H54 (cell line): ENCODE data around the gene CELA2B.
"Not testable (repeated sequence)": the region's sequence is repeated elsewhere in the genome, so short reads cannot be mapped to it uniquely, and the experiment has no call there.

Experiments used
- DNase-seq: peaks from one replicate; pipeline ENCODE4 v3.0.0; 2011; ENCODE audit warnings: low spot score, mixed read lengths; ENCODE audit not compliant: insufficient read length
- FAIRE-seq: peaks from 3 replicates; lab custom pipeline; 2011; peaks lifted over from hg19 to GRCh38; lab: Jason Lieb, UNC
- POLR2A ChIP-seq: IDR thresholded peaks from 2 replicates; pipeline ENCODE4 v1.6.1; 2011; ENCODE audit warnings: low read depth, mild to moderate bottlenecking, low read length

The CELA2B gene

DNA sequence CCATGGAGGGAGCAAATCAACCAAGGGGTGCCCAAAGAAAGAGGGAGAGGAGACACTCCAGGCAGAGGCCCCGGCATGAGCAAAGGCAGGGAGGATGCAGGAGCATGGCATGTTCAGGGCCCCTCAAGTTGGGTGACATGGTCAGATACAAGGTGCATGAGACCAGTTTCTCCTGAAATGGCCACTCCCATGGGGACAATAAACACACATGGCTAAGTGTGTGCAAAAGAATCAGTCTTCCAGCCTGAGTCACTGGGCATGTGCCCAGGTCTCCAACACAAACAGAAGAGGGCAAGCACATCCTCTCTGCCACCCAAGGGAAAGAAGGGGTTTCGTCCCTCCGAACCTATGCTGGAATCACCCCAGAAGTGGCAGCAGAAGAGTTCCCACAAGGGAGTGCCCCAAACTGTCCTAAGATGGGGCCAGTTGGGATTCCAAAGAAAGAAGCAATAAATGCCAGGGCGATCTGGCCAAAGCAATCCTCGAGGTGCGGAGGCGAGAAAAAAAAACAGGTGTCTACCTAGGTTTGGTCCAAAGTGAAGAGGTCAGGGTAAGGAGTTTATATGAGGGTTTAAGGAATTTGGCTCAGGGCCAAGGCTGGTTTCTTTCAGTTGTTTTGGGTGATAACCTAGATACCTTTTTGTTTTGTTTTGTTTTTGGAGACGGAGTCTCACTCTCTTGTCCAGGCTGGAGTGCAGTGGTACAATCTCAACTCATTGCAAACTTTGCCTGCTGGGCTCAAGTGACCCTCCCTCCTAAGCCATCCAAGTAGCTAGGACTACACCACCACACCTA, 34.9 kb downstream of the CELA2B start:
- FAIRE-seq = no peak
- DNase-seq = no peak
- no peak for TF ChIP-seq POLR2A

DNA sequence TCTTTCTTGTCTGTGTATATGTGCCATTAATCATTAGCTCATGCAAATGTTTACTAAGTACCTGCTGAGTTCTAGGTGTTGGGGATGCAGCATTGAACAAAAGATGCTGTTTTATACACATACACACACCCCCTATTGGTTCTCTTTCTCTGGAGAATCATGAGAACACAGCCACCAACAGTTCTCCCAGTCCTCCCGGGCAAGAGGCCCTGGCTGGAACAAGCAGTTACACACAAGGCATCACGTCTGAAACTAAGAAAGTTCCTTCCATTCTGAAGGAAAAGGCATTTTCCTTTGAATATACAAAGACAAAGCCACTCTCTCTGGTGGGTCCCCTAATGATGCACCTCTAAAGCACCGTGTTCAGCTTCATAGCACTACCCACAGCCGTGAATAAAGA, 37.3 kb downstream of the CELA2B start:
- DNase-seq (no peak), FAIRE-seq (no peak)
- no peak for TF ChIP-seq POLR2A

DNA sequence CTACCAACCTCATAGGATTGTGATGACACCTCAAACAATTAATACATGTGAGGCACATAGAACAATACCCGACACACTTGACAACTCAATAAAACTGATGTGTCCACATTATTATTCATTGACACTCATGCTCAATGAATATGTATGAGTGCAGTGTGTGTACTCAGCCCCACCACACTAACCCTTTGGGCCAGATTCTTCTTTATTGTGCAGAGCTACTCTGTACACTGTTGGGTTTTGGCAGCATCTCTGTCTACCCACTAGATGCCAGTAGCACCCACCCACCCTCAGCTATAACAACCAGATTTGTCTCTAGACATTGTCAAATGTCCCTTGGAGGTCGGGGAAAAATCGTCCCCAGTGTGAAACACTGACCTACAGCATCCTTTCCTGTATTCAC, 38.0 kb downstream of the CELA2B start:
- FAIRE-seq (no peak), DNase-seq (no peak)
- no peak for TF ChIP-seq POLR2A

DNA sequence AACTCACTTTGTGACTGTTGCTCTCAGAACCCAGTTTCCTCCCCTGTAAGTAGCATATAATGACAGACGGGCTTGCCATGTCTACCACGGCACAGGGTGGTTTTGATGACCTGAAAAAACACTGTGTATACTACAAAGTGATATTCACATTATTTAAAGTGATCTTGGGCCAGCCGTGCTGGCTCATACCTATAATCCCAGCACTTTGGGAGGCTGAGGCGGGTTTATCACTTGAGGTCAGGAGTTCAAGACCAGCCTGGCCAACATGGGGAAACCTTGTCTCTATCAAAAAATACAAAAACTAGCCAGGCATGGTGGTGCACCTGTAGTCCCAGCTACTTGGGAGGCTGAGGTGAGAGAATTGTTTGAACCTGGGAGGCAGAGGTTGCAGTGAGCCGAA, 38.7 kb downstream of the CELA2B start:
- not testable (repeated sequence) for DNase-seq, FAIRE-seq

DNA sequence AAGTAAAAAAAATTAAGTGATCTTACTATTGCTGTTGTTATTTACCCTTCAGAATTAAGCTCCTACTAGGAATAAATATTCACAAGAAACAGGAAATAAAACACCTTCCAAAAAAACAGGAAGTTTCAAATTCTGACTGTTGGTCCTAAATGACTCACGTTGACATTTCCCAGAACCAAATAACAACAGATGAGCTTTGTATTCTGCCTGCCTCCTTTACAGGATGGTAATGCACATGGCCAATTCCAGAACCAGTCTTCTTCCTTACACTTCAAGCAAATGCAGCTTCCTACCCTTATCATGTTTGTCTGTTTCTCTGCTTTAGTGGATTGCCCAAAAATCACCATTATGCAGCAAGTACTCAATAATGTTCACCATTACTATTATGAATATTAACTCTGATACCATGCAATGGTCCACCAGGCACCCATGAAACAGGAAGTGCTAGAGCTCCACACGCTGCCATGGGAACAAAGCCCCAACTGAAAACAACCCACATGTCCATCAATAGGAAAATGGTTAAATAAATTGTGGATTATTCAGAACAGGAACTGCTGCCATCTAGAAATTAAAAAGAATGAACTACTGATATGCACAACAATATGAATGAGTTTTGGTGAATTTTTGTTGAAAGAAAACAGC, 39.2 kb downstream of the CELA2B start:
- TF ChIP-seq POLR2A = no peak
- FAIRE-seq (peak; percentile 11), DNase-seq (no peak)

DNA sequence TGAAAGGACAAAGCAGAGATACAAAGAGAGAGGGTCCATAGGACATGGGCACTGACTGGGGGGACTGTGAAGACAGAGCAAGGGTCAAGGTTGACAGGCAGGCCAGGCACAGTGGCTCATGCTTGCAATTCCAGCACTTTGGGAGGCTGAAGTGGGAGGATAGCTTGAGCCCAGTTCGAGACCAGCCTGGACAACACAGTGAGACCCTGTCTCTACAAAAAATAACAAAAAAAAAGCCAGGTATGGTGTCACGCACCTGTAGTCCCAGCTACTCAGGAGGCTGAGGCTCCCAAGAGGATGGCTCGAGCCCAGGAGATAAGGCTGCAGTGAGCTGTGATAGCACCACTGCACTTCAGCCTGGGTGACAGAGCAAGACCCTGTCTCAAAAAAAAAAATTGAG, 43.7 kb downstream of the CELA2B start:
- no peak for TF ChIP-seq POLR2A
- FAIRE-seq (no peak), DNase-seq (no peak)

DNA sequence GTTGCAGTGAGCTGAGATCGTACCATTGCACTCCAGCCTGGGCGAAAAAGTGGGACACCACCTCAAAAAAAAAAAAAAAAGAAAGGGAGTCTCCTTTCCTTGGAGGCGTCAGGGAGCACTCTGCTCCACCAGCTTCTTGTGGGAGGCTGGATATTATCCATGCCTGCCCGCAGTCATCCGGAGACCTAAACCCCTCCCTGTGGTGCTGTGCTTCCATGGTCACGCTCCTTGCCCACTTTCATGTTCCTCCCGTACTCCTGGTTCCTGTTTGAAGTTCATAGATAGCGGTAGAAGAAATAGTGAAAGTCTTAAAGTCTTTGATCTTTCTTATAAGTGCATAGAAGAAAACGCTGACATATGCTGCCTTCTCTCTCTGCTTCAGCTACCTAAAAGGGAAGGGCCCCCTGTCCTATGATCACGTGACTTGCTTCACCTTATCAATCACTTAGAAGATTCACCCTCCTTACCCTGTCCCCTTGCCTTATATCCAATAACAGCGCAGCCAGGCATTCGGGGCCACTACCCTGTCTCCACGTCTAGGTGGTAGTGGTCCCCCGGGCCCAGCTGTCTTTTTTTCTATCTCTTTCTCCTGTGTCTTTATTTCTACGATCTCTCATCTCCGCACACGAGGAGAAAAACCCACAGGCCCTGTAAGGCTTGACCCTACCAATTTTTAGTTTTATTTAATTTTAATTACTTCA, 45.5 kb downstream of the CELA2B start:
- FAIRE-seq, DNase-seq: not testable (repeated sequence)

DNA sequence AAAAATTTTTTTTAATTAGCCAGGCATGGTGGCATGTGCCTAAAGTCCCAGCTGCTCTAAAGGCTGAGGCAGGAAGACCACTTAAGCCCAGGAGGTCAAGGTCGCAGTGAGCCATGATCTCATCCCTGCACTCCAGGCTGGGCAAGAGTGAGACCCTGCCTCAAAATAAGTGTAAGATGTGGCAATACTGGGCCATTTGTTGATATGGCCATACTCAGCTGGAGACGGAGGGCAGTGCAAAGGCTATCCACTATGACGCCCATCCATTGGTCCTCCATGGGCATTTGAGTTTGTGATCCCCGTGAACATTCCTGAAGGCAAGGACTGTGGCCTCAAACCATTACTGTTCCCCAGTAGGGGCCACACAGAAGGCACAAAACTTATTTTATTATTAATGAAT, 46.6 kb downstream of the CELA2B start:
- no peak for FAIRE-seq
- no peak for TF ChIP-seq POLR2A

DNA sequence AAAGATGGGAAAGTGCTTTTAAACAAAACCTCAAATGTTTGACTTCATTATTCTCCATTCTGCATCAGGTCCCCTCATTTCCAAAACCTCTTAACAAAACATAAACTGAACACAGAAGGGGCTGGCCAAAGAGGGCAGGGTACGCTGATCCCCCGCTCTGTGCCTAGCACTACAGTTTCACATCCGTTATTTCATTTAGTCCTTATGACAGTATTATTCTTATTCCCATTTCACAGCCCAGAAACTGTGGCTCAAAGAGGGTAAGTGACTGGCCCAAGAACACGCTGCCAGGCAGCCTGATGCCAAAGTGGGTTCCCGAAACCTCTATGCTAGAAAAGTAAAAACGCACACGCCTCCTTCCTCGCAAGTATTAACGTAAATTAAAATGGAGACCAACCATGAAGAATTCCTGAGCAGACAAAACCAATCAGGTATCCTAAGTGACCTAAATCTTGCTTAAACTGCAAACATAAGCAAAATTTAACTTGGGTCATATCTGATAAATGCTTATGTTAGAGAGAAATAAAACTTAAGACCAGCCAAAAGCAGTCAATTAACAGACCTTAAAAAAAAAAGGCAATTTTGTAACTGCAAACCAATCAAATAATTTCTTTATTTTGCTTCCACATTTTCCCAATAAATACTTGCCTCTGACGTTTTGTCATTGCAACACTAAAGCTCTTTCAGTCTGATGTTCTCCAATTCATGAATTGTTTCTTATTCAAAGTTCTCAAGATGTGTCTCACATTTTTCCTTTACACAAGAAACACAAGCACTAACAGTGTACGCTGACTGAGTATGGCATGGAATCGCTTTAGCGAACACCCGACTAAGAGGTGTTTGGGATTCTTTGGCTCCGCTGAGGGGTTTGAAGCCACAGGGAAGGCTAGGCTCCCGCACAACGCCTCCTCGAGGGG, 47.5 kb downstream of the CELA2B start:
- TF ChIP-seq POLR2A = no peak
- DNase-seq (no peak), FAIRE-seq (no peak)

More for the DNA sequence above, 46.6 kb downstream of the CELA2B start:
- no peak for DNase-seq

DNA sequence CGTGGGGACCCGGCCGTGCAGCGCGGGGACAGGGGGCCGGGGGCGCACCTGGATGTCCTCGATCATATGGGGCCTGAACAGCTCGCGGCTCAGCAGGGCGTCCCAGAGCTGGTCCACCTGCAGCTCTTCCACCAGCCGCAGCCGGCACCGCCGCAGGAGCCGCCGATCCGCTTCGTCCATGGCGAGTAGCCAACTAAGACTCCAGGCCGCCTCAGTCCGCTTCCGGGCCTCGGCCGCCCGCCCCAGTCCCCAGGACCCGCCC, 48.0 kb downstream of the CELA2B start, which contains the start of gene CASP9:
Gene CASP9 (minus strand): TSS at position 195 of the 262 bp plus-strand sequence. CDS start 15 bp downstream, at position 180.
- DNase-seq (peak; percentile 78), FAIRE-seq (no peak)
- peak; percentile 45; the same call in 1 of the 2 replicates for TF ChIP-seq POLR2A

DNA sequence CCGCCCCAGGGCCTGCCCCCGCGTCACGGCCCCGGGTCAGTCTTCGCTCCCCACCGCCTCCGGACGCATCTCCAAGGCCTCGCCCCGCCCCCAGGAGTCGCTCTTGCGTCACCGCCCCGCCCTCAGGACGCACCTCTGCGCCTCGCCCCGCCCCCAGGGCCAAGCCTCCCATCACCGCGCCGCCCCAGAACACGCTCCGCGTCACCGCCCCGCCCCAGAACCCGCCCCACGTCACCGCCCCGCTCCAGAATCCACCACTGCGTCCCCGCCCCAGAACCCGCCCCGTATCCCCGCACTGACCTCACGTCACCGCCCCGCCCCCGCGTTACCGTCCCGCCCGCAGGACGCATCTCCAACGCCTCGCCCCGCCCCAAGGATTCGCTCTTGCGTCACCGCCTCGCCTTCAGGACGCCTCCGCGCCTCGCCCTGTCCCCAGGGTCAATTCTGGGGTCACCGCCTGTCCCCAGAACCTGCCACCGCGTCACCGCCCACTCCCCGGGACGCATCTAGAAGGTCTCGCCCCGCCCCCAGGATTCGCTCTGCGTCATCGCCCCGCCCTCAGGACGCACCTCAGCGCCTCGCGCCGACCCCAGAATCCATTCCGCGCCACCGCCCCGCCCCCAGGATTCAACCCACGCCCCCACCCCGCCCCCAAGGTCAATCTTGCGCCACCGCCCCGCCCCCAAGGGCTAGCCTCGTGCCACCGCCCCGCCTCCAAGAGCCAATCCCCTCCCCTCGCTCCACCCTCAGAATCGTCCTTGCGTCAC, 48.6 kb downstream of the CELA2B start:
- no peak for TF ChIP-seq POLR2A
- peak; percentile 44 for DNase-seq
- peak; percentile 6 for FAIRE-seq

DNA sequence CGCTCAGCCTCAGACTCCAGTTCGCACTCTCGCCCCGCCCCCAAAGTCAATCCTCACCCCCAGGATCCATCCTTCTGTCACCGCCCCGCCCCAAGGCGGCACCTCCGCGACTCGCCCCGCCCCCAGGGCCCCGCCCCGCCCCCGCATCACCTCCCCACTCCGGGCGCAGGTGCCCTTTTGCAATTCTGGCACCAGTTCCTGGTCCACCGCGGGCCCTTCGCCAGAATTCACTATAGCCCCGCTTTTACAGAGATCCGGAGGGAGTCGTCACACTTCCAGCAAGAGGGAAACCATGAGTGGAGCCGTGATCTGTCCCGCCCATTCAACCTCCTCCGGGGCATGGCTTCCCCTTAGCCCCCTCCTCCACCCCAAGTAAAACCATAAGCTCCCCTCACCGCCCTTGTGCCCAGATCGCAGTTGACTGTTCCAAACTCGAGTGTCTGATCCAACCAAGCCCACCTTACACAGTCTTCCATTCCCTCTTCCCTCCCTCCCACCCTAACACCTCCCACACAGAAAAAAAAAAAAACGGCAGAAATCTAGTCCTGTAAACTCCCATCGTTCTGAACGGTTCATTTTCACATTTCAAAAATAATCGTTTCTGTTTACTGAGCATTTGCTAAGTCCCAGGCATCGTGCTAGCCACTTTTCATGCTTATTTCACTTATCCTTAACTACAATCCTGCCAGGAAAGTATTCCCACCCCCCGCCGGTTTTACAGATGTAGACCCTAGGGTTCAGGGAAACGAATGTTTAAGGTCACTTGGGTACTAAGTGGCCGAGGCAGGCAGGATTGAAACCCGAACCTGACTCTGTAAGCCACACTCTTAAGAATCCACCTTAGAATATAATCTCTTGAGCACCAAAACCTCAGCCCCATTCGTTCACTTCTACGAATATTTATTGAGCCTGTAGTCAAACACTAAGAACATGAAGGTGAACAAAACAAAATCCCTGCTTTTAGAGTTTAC, 49.4 kb downstream of the CELA2B start:
- FAIRE-seq (no peak), DNase-seq (peak; percentile 64)
- TF ChIP-seq POLR2A = no peak
